ENCODE results near the gene ABR. TPM values are rescaled to one million over a fixed set of nuclear protein-coding genes. Genes with fewer than 3 reads are reported as not detected.

Gene ABR
- polyA plus RNA-seq, 3 donors, result 19.8 to 160 (median 26.0) TPM

DNA sequence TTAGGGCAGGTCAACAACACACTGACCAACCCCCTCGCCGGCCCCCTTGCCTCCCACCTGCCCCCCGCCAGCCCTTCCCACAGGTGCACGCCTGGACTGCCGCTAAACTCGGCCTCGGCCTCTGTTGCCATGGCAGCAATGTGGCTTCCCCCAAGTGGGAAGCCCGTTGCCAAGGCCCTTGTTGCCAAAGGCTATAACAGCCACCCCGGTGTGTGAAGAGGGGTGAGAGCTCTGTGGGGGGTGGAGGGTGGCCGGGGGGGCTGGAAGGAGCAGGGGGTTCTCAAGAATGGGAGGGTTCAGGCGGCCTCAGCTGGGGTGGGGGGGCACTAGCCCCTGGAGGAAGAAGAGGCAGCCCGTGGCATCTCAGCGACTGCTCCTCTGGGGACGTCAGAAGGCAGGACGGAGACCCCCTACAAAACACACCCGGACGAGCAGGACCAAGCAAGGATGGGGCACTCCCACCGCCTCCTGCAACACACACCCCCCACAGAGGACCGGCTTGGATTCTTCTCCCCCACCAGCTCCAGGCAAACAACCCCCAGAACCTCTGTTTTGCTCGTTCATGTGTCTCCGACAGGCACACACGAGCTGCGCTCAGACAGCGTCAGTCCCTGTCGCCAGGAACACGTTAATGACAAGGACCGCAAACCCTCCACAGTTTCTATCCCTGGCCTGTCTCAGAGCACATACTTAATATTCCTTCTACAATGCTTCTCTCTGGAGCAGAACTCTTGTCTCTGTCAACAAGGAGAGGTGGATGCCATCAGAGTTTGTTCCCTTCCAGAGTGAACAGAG is 55.7 kb downstream of the ABR start:
- TF ChIP-seq, protein P1, sequence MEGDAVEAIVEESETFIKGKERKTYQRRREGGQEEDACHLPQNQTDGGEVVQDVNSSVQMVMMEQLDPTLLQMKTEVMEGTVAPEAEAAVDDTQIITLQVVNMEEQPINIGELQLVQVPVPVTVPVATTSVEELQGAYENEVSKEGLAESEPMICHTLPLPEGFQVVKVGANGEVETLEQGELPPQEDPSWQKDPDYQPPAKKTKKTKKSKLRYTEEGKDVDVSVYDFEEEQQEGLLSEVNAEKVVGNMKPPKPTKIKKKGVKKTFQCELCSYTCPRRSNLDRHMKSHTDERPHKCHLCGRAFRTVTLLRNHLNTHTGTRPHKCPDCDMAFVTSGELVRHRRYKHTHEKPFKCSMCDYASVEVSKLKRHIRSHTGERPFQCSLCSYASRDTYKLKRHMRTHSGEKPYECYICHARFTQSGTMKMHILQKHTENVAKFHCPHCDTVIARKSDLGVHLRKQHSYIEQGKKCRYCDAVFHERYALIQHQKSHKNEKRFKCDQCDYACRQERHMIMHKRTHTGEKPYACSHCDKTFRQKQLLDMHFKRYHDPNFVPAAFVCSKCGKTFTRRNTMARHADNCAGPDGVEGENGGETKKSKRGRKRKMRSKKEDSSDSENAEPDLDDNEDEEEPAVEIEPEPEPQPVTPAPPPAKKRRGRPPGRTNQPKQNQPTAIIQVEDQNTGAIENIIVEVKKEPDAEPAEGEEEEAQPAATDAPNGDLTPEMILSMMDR (IDR thresholded peaks at IDR 0.05), result no peak
- peaks cover 9% of the 10 kb centered on the region for H3K4me1 Mint-ChIP-seq
- peaks cover 0 to 3% (median 3%) of the 10 kb centered on the region in 3 donors for H3K27me3 Mint-ChIP-seq (ENCODE audit: low read depth in 3 of 3)

DNA sequence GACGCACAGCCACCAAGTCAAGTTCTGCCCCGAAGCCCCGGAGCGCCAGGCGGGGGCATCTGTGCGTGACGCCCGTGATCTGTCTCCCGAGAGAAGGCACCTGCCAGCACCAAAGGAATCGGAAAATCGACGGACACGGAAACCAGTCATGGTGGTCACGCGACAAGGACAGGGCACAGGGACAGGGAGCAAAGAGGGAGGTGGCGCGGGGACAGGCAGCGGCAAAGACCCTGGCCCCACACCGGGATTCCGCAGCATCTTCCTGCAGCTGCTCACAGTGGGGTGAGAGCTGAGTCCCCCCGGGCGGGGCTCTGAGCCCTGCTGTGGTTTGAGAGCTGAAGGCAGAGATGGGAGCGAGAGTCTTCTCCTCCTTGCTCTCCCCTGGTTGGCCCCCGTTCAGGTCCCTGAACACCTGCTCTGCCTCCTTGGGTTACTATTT is 56.4 kb downstream of the ABR start:
- peaks cover 5 to 10% of the 10 kb centered on the region in 2 donors for H3K4me1 ChIP-seq (ENCODE audit: control insufficient read depth in 1 of 2, insufficient read depth in 2 of 2, low read length in 2 of 2)
- Mint-ChIP-seq H3K36me3 (peaks cover 9 to 38% of the 10 kb centered on the region in 2 donors), H3K4me3 (no peak overlapping the region), H3K27me3 (ENCODE audit: low read depth in 3 of 3) (peaks cover 0 to 3% (median 3%) of the 10 kb centered on the region in 3 donors), H3K4me1 (peaks cover 9% of the 10 kb centered on the region), H3K27ac (no peak overlapping the region), H3K9me3 (peaks cover 0 to 5% (median under 1%) of the 10 kb centered on the region in 7 donors)
- H3K27me3 ChIP-seq (ENCODE audit: control insufficient read depth in 2 of 2, insufficient read depth in 2 of 2, low read length in 2 of 2), result no peaks in the 10 kb centered on the region
- H3K79me2 ChIP-seq (ENCODE audit: insufficient read depth, low read length), result peaks cover 58% of the 10 kb centered on the region
- peaks cover 77% of the 10 kb centered on the region for H4K20me1 ChIP-seq (ENCODE audit: insufficient read depth, low read length)
- DNase-seq, result no peak
- no peak overlapping the region for H3K27ac ChIP-seq (ENCODE audit: low read depth in 1 of 2, low read length in 2 of 2)
- H3K9me3 ChIP-seq (replicated peaks in 1 of 2; ENCODE audit: control insufficient read depth in 1 of 2, insufficient read depth in 1 of 2, low read length in 2 of 2), result no peaks in the 10 kb centered on the region
- H3K4me2 ChIP-seq (replicated peaks; ENCODE audit: extremely low read depth, low read length, poor library complexity, severe bottlenecking), result peak overlapping the region; percentile 22
- intact Hi-C loops (cut with micrococcal nuclease), result loop anchor here (5.0 to 10.0 kb wide), 4 partner anchors 64 to 211 kb away; no protein-coding TSS in a partner anchor
- H3K9ac ChIP-seq (ENCODE audit: insufficient read depth, low read length, poor library complexity, severe bottlenecking), result no peak overlapping the region
- WGBS (ENCODE audit: insufficient coverage), result 81% methylated on average over 21 of the region's 24 CpGs
- TF ChIP-seq, protein P1 (IDR thresholded peaks at IDR 0.05), result no peak
- H3K4me3 ChIP-seq (replicated peaks in 1 of 3; ENCODE audit: low read depth in 2 of 3, low read length in 3 of 3), result no peak overlapping the region
- H3K36me3 ChIP-seq (replicated peaks in 1 of 2; ENCODE audit: control insufficient read depth in 1 of 2, insufficient read depth in 2 of 2, low read length in 2 of 2), result peaks cover 2 to 18% of the 10 kb centered on the region in 2 donors
- H2AFZ ChIP-seq (ENCODE audit: insufficient read depth, low read depth, low read length, poor library complexity, severe bottlenecking), result no peak overlapping the region

More for the DNA sequence above, 55.7 kb downstream of the ABR start:
- Histone ChIP-seq H3K27me3 (ENCODE audit: control insufficient read depth in 2 of 2, insufficient read depth in 2 of 2, low read length in 2 of 2) (no peaks in the 10 kb centered on the region), H3K36me3 (replicated peaks in 1 of 2; ENCODE audit: control insufficient read depth in 1 of 2, insufficient read depth in 2 of 2, low read length in 2 of 2) (peaks cover 2 to 25% of the 10 kb centered on the region in 2 donors), H3K9me3 (replicated peaks in 1 of 2; ENCODE audit: control insufficient read depth in 1 of 2, insufficient read depth in 1 of 2, low read length in 2 of 2) (no peaks in the 10 kb centered on the region), H2AFZ (ENCODE audit: insufficient read depth, low read depth, low read length, poor library complexity, severe bottlenecking) (no peak overlapping the region), H3K9ac (ENCODE audit: insufficient read depth, low read length, poor library complexity, severe bottlenecking) (no peak overlapping the region), H3K27ac (ENCODE audit: low read depth in 1 of 2, low read length in 2 of 2) (no peak overlapping the region), H3K4me2 (replicated peaks; ENCODE audit: extremely low read depth, low read length, poor library complexity, severe bottlenecking) (no peak overlapping the region), H4K20me1 (ENCODE audit: insufficient read depth, low read length) (peaks cover 84% of the 10 kb centered on the region), H3K4me1 (ENCODE audit: control insufficient read depth in 1 of 2, insufficient read depth in 2 of 2, low read length in 2 of 2) (peaks cover 5 to 10% of the 10 kb centered on the region in 2 donors), H3K79me2 (ENCODE audit: insufficient read depth, low read length) (peaks cover 65% of the 10 kb centered on the region), H3K4me3 (replicated peaks in 1 of 3; ENCODE audit: low read depth in 2 of 3, low read length in 3 of 3) (no peak overlapping the region)
- peak overlapping the region in 2 of 7 donors; percentile 9 to 31 for H3K27ac Mint-ChIP-seq
- 83% methylated on average over 16 of the region's 27 CpGs for whole genome bisulfite sequencing (ENCODE audit: insufficient coverage)
- H3K4me3 Mint-ChIP-seq, result no peak overlapping the region
- intact Hi-C loops (cut with micrococcal nuclease), result loop anchor here (5.0 to 10.0 kb wide), 4 partner anchors 63 to 211 kb away; no protein-coding TSS in a partner anchor
- no peak for DNase-seq
- H3K36me3 Mint-ChIP-seq, result peaks cover 13 to 44% of the 10 kb centered on the region in 2 donors
- H3K9me3 Mint-ChIP-seq, result peaks cover 0 to 5% (median 3%) of the 10 kb centered on the region in 7 donors
